Measurements from ENCODE around the gene PCMT1.

Gene PCMT1

GRCh38 chr6:149749594-149750135 lies at the start of gene PCMT1:
Gene PCMT1, plus strand, starts transcription at chr6:149749741. Its CDS starts 161 bp downstream, at chr6:149749902.
- TF ChIP-seq GATA3 (IDR thresholded peaks at IDR 0.05; ENCODE audit: low read depth, low read length) (no peak), GATA2 (IDR thresholded peaks at IDR 0.05; ENCODE audit: low read depth, low read length) (no peak)

DNA sequence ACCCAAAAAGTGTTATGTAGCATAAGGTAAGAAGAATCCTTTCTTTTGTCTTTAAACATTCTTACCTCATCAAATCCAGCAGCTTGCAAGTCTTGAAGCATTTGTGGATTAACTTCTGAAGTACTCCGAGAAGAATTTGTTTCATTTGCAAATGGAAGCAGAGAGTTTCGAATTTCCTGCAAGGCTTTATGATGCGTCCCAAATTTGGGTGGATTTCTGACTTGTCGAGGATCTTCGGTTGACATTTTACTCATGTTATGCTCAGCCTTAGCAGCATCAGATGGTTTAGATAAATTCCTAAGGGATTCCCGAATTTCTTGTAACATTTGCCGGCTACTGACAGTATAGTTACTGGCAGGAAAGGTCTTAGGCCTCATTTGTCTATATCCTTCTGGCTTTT lies 47.8 kb upstream of the PCMT1 start:
- TF ChIP-seq GATA2 (IDR thresholded peaks at IDR 0.05; ENCODE audit: low read depth, low read length) = no peak

- TF ChIP-seq GATA2 (IDR thresholded peaks at IDR 0.05; ENCODE audit: low read depth, low read length) (no peak), GATA3 (IDR thresholded peaks at IDR 0.05; ENCODE audit: low read depth, low read length) (no peak)
Observed at GRCh38 chr6:149711711-149712110, 37.8 kb upstream of the PCMT1 start.

GRCh38 chr6:149714442-149714841 lies 35.1 kb upstream of the PCMT1 start:
- TF ChIP-seq GATA3 (IDR thresholded peaks at IDR 0.05; ENCODE audit: low read depth, low read length) (no peak), GATA2 (IDR thresholded peaks at IDR 0.05; ENCODE audit: low read depth, low read length) (no peak)

- no peak for TF ChIP-seq GATA2 (IDR thresholded peaks at IDR 0.05; ENCODE audit: low read depth, low read length)
- no peak for TF ChIP-seq GATA3 (IDR thresholded peaks at IDR 0.05; ENCODE audit: low read depth, low read length)
Observed at GRCh38 chr6:149716181-149716963, 33.2 kb upstream of the PCMT1 start.

GRCh38 chr6:149717255-149717587 lies 32.3 kb upstream of the PCMT1 start:
- TF ChIP-seq GATA3 (IDR thresholded peaks at IDR 0.05; ENCODE audit: low read depth, low read length) (no peak), GATA2 (IDR thresholded peaks at IDR 0.05; ENCODE audit: low read depth, low read length) (no peak)

DNA sequence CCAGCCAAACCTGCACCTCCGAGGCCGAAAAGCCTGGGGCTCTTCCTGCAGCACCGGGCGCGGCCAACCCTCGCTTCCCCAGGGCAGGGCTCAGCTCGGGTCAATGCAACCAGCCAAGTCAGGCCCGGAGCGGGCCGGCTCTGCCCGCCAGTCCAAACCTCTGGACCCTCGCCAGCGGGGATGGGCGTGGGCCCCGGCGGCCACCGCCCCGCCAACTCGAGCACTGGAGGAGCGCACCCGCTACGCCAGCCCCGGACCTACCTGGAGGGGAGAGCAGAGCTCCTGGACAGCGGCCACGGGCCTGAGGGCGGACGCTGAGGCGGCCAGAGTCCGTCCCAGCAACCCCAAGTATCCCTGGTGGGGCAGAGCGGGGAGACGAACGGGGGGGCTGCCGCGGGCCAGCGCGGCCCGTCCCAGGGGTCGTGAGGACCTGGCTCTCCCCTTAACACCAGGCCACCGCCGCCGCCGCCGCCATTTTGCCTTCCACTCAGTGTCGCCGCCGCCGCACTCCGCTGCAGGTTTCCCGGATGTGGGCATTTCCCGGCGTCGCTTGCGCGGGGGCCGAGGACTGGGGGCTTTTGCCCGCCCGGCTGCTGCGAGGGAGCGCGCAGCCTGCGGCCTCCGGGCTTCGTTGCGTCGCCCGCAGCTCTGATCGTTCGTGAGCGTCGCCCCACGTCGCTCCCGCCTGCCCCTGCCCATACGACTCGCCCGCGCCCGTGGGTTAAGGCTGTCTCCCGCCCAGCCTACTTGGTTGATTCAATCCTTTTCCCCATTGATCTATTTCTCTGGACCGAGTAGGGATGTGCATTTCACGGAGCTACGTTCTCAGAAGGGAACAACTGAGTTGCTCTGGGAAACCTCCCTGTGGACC lies 31.7 kb upstream of the PCMT1 start, which contains the start of gene LATS1:
Gene LATS1, minus strand, starts transcription at position 514 of the 871 bp plus-strand sequence. CDS start 15,975 bp downstream, outside the sequence.
- TF ChIP-seq GATA3 (IDR thresholded peaks at IDR 0.05; ENCODE audit: low read depth, low read length) = no peak
- no peak for TF ChIP-seq GATA2 (IDR thresholded peaks at IDR 0.05; ENCODE audit: low read depth, low read length)

- no peak for TF ChIP-seq GATA2 (IDR thresholded peaks at IDR 0.05; ENCODE audit: low read depth, low read length)
- TF ChIP-seq GATA3 (IDR thresholded peaks at IDR 0.05; ENCODE audit: low read depth, low read length) = no peak
Observed at GRCh38 chr6:149719531-149719930, 30.0 kb upstream of the PCMT1 start.

DNA sequence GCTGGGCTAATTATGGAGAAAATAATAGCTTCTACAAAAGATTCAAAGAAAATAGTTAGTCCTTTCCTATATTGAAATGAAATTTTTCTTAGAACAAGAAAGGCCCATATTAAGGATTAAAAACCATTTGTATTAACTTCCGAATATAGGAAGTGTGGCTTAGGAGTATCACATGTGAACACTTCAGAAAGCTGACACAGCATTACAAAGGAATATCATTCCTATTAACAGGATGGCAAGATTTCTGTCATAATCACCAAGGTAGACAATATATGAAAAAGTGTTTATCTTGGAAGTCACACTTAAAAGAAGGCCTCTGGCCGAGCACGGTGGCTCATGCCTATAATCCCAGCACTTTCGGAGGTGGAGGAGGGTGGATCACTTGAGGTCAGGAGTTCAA lies 26.3 kb upstream of the PCMT1 start:
- TF ChIP-seq GATA2 (IDR thresholded peaks at IDR 0.05; ENCODE audit: low read depth, low read length) (no peak), GATA3 (IDR thresholded peaks at IDR 0.05; ENCODE audit: low read depth, low read length) (no peak)

GRCh38 chr6:149723771-149724417 lies 25.6 kb upstream of the PCMT1 start:
- TF ChIP-seq GATA3 (IDR thresholded peaks at IDR 0.05; ENCODE audit: low read depth, low read length) (no peak), GATA2 (IDR thresholded peaks at IDR 0.05; ENCODE audit: low read depth, low read length) (no peak)

DNA sequence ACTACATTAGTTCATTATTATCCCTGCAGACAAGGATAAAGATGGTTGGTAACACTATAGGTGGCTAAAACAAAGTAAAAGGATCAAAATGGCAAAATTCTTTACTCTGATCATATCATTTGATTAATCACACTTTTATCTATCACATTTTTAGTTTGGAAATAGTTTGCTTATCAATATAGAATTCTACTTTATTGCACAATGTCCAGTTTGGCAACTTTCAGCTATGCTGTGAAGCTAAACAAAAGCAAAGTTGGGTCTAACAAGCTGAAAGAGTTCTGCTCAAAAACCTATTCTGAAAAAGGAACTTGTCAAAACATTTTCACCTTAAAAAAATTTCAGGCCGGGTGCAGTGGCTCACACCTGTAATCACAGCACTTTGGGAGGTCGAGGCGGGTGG lies 23.8 kb upstream of the PCMT1 start:
- TF ChIP-seq GATA2 (IDR thresholded peaks at IDR 0.05; ENCODE audit: low read depth, low read length) (no peak), GATA3 (IDR thresholded peaks at IDR 0.05; ENCODE audit: low read depth, low read length) (no peak)

DNA sequence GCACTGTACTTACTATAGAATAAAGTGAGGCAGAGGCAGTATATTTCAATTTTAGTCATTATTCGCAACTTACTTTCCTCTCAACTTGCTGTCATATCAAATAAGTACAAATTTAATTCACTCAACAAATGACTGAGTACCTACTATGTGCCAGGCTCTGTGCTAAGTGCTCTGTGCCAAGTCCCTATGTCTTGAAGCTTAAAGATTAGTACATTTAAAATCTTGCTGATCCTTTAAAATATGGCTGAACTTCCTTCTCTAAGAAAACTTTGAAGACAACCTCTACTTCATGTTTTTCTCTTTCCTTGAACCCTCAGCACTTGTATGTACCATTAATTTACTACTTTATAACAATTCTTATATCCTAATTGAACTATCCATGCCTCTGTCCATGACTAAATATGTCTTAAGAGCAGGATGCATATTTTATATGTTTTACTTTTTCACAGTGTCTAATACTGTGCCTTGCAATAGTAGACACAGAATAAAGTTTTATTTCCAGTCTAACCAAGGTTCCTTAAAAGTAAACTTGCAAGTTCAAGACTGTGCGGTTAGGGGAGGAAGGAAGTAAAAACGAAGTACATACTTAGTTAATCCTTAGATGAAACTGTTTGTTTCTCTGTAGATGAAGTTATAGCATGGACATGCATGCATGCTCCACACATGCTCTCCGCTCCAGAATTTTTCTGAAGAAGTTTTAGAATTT lies 21.6 kb upstream of the PCMT1 start:
- TF ChIP-seq GATA2 (IDR thresholded peaks at IDR 0.05; ENCODE audit: low read depth, low read length) = no peak
- no peak for TF ChIP-seq GATA3 (IDR thresholded peaks at IDR 0.05; ENCODE audit: low read depth, low read length)

- TF ChIP-seq GATA3 (IDR thresholded peaks at IDR 0.05; ENCODE audit: low read depth, low read length) = no peak
- TF ChIP-seq GATA2 (IDR thresholded peaks at IDR 0.05; ENCODE audit: low read depth, low read length) = no peak
Observed at GRCh38 chr6:149728499-149729234, 20.9 kb upstream of the PCMT1 start.

All from SH-SY5Y (cell line).